ENCODE results near the gene GAS1. TPM values are rescaled to one million over a fixed set of nuclear protein-coding genes. Genes with fewer than 3 reads are reported as not detected.
A peak's percentile ranks its signal among the peaks of the same experiment; 100 is the strongest.

Gene GAS1
- total RNA-seq, 1 donor from 2014 or later, result 16.8 TPM

DNA sequence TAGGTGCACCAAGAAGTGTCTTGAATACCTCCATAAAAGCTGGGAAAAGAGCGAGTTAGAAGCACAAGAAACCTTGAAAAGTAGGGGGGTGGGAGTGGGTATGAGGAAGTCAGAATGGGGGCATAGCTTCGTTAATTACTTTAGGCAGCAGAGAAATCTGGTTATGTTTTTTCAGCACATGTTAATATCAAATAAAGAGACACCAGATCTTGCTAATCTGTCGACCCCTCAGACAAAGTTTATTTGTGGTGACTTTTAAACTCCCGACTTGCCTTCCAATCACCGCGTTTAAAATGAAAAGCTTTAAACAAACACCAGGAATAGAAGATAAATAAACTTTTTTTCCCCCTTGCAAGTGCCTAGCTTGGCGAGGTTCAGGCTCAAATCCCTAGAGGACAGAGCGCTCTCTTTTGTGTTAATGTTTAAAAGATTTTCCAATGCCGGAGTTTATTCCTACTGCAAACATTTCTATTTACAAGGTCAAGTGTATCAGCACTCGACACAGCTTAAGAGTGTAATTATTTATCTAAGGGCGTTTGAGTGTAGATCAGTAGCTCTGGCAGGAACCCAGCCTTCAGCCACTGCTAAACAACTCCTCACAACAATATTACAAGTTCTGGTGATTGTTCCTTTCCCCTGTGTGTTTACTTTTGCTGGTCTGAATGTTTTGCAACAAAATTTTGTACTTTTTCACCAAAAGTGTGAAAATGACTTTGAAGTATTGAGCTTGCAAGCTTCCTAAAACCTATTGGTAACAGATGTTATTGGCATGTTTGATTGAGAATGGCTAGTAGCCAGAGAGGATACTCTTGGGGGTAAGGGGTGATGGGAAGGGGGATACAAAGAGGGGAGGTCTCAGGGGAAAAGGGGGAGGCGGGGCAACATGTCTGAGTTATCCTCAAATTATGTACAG, 3.8 kb downstream of the GAS1 start:
- TF ChIP-seq, protein P1, sequence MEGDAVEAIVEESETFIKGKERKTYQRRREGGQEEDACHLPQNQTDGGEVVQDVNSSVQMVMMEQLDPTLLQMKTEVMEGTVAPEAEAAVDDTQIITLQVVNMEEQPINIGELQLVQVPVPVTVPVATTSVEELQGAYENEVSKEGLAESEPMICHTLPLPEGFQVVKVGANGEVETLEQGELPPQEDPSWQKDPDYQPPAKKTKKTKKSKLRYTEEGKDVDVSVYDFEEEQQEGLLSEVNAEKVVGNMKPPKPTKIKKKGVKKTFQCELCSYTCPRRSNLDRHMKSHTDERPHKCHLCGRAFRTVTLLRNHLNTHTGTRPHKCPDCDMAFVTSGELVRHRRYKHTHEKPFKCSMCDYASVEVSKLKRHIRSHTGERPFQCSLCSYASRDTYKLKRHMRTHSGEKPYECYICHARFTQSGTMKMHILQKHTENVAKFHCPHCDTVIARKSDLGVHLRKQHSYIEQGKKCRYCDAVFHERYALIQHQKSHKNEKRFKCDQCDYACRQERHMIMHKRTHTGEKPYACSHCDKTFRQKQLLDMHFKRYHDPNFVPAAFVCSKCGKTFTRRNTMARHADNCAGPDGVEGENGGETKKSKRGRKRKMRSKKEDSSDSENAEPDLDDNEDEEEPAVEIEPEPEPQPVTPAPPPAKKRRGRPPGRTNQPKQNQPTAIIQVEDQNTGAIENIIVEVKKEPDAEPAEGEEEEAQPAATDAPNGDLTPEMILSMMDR (IDR thresholded peaks at IDR 0.05), result no peak
- Histone ChIP-seq H3K27ac (no peak overlapping the region), H3K27me3 (peaks cover 50% of the 10 kb centered on the region), H3K4me1 (peaks cover 13% of the 10 kb centered on the region), H3K9me3 (no peaks in the 10 kb centered on the region), H3K36me3 (no peaks in the 10 kb centered on the region), H3K4me3 (no peak overlapping the region)
- DNase-seq, result no peak
- intact Hi-C loops (cut with DNase I), result no loop called here
- peak; percentile 12 for ATAC-seq

DNA sequence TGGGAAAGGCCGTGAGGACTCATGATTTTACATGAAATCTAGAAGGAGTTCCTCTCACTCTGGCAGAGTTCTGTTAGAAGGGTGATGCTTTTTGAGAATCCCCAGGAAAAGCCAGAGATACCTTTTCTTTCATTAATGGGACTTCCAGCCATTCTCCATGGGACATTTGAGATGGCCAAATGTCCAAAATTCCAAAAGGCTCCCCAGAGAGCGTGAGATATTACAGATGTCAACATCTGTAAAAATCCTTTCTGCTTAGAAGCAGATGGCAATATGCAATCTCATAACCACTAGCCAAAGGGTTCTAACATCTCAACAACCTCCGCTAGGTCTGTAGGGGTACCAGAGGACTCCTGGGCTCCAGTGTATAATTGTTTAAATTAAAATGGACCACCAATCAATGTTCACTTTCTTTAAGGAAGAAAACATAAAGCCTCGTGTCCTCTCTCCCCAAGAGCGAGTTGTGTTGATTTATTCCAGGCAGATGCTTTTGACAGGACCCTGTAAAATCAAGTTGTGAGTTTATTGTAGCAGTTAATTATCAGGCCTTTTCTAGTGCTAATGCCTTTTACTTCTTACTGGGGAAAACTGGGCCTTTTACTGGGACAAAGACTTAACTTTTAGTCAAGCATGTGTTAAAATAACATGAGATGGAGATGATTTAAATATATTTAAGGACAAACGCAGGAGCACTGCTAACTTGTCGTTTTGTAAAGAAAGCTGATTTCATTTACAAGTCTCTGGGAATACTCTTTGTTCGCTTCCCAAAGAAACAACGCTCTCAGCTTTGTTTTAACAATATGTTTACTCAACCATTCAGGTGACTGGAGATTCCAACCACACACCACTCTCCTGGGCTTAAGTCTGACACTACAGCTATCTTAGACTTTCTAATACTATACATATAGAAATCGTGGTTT, 4.8 kb downstream of the GAS1 start:
- Histone ChIP-seq H3K36me3 (no peaks in the 10 kb centered on the region), H3K4me3 (no peak overlapping the region), H3K4me1 (peaks cover 13% of the 10 kb centered on the region), H3K27ac (no peak overlapping the region), H3K27me3 (peaks cover 50% of the 10 kb centered on the region), H3K9me3 (no peaks in the 10 kb centered on the region)
- TF ChIP-seq, protein P1 (IDR thresholded peaks at IDR 0.05), result no peak
- intact Hi-C loops (cut with DNase I), result no loop called here
- ATAC-seq (no peak), DNase-seq (no peak)

DNA sequence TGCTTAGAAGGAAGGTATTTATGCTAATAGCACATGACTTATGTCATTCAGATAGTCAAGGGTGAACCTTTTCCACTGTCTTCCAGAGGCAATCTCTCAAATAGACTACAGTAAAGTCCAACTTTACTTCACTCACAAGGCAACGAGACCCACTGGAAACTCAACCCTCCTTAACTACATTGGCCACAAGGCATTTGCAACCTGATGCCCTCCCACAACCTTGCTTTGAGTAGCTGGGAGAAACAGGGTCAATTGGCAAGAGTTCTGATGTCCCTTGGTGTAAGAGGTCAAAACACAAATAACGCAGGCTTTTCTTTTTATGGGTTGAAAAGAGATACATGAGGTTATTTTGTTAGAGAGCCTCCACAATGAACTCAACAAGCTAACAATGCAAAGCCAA, 6.1 kb downstream of the GAS1 start:
- ATAC-seq, result no peak
- TF ChIP-seq, protein P1 (IDR thresholded peaks at IDR 0.05), result no peak
- no peak for DNase-seq
- Histone ChIP-seq H3K9me3 (no peaks in the 10 kb centered on the region), H3K36me3 (no peaks in the 10 kb centered on the region), H3K27me3 (peaks cover 51% of the 10 kb centered on the region), H3K27ac (no peak overlapping the region), H3K4me1 (peaks cover 13% of the 10 kb centered on the region), H3K4me3 (no peak overlapping the region)
- intact Hi-C loops (cut with DNase I), result no loop called here

DNA sequence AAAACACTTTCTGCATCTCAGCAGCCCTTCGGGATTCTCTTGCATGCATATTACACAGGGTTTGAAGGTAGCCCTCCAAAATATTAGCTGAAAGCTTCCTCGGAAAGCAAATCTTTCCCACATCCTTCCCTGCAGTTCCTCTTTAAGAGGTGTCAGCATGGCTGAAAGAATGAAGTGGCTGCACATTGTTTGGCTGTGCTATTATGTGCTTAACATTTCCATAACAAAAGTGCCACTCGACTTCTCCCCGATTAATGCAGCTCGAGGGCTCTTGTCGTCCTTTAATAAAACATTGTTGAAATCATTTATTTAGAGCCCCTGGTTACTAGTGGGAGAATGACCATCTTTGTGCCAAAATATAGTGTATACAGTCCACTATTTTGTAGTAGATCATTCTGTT, 6.5 kb downstream of the GAS1 start:
- no peak overlapping the region for H3K27ac ChIP-seq
- intact Hi-C loops (cut with DNase I), result no loop called here
- ATAC-seq (no peak), DNase-seq (no peak)
- H3K9me3 ChIP-seq, result no peaks in the 10 kb centered on the region
- no peak overlapping the region for H3K4me3 ChIP-seq
- TF ChIP-seq, protein P1 (IDR thresholded peaks at IDR 0.05), result no peak
- H3K4me1 ChIP-seq, result peaks cover 13% of the 10 kb centered on the region
- no peaks in the 10 kb centered on the region for H3K36me3 ChIP-seq
- peaks cover 54% of the 10 kb centered on the region for H3K27me3 ChIP-seq

- intact Hi-C loops (cut with DNase I), result no loop called here
- no peak for ATAC-seq
Measured at GRCh38 chr9:86939891-86940290, 7.4 kb downstream of the GAS1 start.

More at GRCh38 chr9:86939891-86940290, 7.4 kb downstream of the GAS1 start:
- H3K9me3 ChIP-seq, result no peaks in the 10 kb centered on the region
- H3K27ac ChIP-seq, result no peak overlapping the region
- no peak overlapping the region for H3K4me3 ChIP-seq
- no peak for DNase-seq
- TF ChIP-seq, protein P1 (IDR thresholded peaks at IDR 0.05), result no peak
- H3K4me1 ChIP-seq, result peaks cover 13% of the 10 kb centered on the region
- H3K36me3 ChIP-seq, result no peaks in the 10 kb centered on the region
- H3K27me3 ChIP-seq, result peaks cover 58% of the 10 kb centered on the region

Measured in upper lobe of right lung (tissue), 1 donor.